ACC112 (cell line): Measurements from ENCODE around the gene MC2R.

ENCODE experiments used
- H2AFZ ChIP-seq: fragments of 200-600 bp; sonication (generic); one replicate; pipeline ENCODE4 v1.6.0; 2017; ENCODE audit warnings: antibody characterized with exemption, low read length; ENCODE audit not compliant: unreplicated experiment
- H3K27ac ChIP-seq: fragments of 200-600 bp; sonication (generic); 2 replicates; pipeline ENCODE4 v1.5.1; 2014; ENCODE audit warnings: low read depth, mild to moderate bottlenecking, antibody characterized with exemption, low read length, moderate library complexity
- H3K27me3 ChIP-seq: fragments of 200-600 bp; sonication (generic); 2 replicates; pipeline ENCODE4 v1.6.1; 2014; ENCODE audit warnings: mild to moderate bottlenecking, antibody characterized with exemption, low read length, moderate library complexity, mixed read lengths; ENCODE audit not compliant: insufficient read depth
- H3K36me3 ChIP-seq: fragments of 200-600 bp; sonication (generic); 2 replicates; pipeline ENCODE4 v1.6.1; 2016; ENCODE audit warnings: mild to moderate bottlenecking, antibody characterized with exemption, low read length, moderate library complexity, mixed read lengths; ENCODE audit not compliant: insufficient read depth
- H3K4me1 ChIP-seq: fragments of 200-600 bp; sonication (generic); one replicate; pipeline ENCODE4 v1.6.1; 2016; ENCODE audit warnings: low read length, mixed read lengths; ENCODE audit not compliant: insufficient read depth, unreplicated experiment, control insufficient read depth
- H3K4me3 ChIP-seq: fragments of 200-600 bp; sonication (generic); 2 replicates; pipeline ENCODE4 v1.5.1; 2014; ENCODE audit warnings: mild to moderate bottlenecking, low read depth, low read length
- H3K79me2 ChIP-seq: fragments of 200-600 bp; sonication (generic); one replicate; pipeline ENCODE4 v1.6.0; 2016; ENCODE audit warnings: low read length; ENCODE audit not compliant: control insufficient read depth, unreplicated experiment, insufficient read depth

The MC2R gene

DNA sequence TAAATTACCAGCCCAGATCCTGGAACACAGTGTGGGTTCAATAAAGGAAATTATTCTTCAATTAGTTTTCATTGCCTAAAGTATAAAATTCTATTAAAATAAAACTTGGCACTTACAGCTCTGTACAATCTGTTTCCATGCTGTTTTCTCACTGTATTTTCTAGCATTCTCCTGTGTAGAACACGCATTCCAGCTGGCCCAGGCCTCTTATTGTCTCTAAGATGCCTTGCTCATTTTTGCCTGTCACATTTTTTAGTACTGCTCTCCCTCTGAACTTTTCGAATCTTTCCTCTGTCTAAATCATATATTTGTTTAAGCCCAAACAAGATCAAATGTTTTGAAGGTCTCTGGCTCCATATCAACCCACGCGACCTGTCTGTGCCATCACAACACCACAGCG, 20.8 kb downstream of the MC2R start:
- H3K36me3 ChIP-seq, result no peaks in the 10 kb centered on the region
- H2AFZ ChIP-seq, result no peak overlapping the region
- H3K4me3 ChIP-seq, result no peak overlapping the region
- no peaks in the 10 kb centered on the region for H3K27me3 ChIP-seq
- no peaks in the 10 kb centered on the region for H3K4me1 ChIP-seq
- H3K79me2 ChIP-seq, result no peaks in the 10 kb centered on the region
- no peak overlapping the region for H3K27ac ChIP-seq

DNA sequence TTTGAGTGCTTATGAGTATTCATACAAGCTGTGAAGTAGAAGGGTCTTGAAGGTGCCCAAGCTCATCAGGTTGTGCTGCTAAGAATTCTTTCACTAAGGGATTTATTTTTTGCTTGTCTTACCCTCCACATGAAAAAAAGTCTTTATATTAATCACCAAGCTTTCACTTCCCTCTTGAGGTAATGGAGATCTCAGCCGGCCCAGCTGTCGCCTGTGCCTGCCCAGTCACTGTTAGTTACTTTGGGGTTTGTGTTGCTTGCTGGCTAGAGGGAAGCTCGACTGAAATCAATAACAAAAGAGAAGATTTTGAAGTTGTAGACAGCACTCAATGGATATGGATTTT, 21.9 kb downstream of the MC2R start:
- H3K36me3 ChIP-seq, result no peaks in the 10 kb centered on the region
- no peaks in the 10 kb centered on the region for H3K4me1 ChIP-seq
- H3K4me3 ChIP-seq, result no peak overlapping the region
- H2AFZ ChIP-seq, result no peak overlapping the region
- no peaks in the 10 kb centered on the region for H3K79me2 ChIP-seq
- no peak overlapping the region for H3K27ac ChIP-seq
- no peaks in the 10 kb centered on the region for H3K27me3 ChIP-seq

DNA sequence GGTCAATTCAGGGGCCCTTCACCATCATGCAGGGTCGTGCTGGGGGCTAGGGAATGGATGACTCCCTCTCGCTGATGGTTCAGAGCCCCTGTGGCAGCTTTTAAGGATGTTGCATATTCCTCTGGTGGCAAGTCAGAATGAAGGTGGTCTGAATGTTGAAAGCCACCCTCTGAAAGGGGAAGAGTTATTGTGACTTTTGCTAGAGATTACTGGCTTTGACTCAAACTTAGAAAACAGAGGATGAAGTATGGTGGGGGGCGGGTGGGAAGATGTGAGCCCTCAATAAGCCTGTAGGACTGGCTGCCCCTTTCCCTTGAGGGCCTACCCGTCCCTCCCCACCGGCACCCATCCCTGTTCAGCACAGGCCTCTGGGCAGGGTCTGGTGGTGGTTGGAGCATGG, 23.2 kb downstream of the MC2R start:
- no peak overlapping the region for H3K4me3 ChIP-seq
- no peaks in the 10 kb centered on the region for H3K79me2 ChIP-seq
- no peaks in the 10 kb centered on the region for H3K4me1 ChIP-seq
- H3K27ac ChIP-seq, result no peak overlapping the region
- no peaks in the 10 kb centered on the region for H3K36me3 ChIP-seq
- H2AFZ ChIP-seq, result no peak overlapping the region
- no peaks in the 10 kb centered on the region for H3K27me3 ChIP-seq

DNA sequence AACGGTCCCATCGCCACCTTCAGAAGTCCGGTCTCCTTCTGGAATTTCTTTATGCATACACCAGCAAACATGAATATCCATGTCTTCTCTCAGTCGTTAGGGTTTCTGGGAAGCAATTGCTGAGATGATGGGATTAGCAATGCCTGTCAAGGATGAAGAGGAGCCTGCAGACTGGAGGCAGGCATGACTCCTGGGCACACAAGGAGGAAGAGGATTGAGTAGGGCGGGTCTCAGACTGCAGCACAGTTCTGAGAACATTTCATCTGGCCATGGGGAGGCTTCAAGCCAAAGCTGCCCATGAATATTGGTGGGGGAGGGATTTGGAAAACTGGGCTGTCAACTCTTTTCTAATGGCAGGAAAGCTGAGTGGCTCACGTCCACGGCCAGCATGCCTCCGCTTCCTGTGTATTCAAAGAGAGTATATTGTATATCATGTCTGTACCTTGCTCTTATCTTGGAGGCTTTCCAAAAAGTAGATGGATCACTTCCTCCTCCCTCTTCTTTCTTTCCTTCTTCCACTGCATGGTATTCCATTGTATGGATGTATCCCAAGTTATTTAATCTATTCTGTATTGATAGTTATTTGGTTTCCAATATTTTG, 24.5 kb downstream of the MC2R start:
- H3K27ac ChIP-seq, result no peak overlapping the region
- no peaks in the 10 kb centered on the region for H3K27me3 ChIP-seq
- no peaks in the 10 kb centered on the region for H3K36me3 ChIP-seq
- no peak overlapping the region for H2AFZ ChIP-seq
- H3K4me1 ChIP-seq, result no peaks in the 10 kb centered on the region
- no peaks in the 10 kb centered on the region for H3K79me2 ChIP-seq
- H3K4me3 ChIP-seq, result no peak overlapping the region

DNA sequence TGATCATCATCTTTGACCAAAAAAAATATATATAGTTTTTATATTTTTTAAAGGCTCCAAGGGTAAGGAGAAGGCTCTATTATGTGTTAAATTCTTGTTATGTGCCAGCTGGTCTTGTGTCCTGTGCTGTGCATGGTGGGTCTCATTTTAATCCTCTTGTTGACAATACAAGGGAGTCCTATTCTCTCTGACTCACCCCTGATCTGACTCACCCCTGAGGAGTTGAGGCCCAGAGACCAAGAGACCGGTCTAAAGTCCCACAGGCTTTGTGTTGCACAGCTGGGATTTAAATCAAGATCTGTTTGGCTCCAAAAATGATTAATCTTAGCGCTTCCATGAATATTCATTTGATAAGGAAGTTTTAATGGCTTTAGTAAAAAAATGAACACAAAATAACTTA, 25.7 kb downstream of the MC2R start:
- H3K36me3 ChIP-seq, result no peaks in the 10 kb centered on the region
- no peak overlapping the region for H3K4me3 ChIP-seq
- no peak overlapping the region for H3K27ac ChIP-seq
- no peaks in the 10 kb centered on the region for H3K27me3 ChIP-seq
- no peaks in the 10 kb centered on the region for H3K4me1 ChIP-seq
- no peaks in the 10 kb centered on the region for H3K79me2 ChIP-seq
- H2AFZ ChIP-seq, result no peak overlapping the region

DNA sequence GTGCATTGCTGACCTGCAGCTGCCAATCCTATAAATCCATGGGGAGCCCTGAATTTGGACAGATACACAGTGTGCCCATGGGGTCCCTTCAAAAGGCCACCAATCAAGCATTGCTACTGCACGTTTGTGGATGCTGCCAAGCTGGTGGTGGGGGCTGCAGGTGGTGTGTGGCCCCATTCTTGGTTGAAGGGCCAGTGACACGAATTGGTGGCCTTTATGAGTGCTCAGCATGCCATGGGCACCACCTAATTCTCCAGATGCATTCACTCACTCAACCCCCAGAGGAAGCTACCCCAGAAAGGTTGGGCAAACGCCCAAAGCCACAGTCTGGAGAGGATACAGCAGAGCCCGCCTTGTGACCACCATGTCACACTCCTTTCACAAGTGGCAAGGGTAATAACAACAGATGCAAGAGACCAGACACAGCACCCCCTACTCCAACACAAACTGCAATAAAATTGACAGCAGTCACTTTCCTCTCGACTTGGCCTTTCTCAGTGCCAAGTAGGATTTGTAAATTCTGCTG, 27.1 kb downstream of the MC2R start:
- Histone ChIP-seq H3K4me1 (no peaks in the 10 kb centered on the region), H3K4me3 (no peak overlapping the region), H3K27ac (no peak overlapping the region), H3K36me3 (no peaks in the 10 kb centered on the region), H2AFZ (no peak overlapping the region), H3K79me2 (no peaks in the 10 kb centered on the region), H3K27me3 (no peaks in the 10 kb centered on the region)

DNA sequence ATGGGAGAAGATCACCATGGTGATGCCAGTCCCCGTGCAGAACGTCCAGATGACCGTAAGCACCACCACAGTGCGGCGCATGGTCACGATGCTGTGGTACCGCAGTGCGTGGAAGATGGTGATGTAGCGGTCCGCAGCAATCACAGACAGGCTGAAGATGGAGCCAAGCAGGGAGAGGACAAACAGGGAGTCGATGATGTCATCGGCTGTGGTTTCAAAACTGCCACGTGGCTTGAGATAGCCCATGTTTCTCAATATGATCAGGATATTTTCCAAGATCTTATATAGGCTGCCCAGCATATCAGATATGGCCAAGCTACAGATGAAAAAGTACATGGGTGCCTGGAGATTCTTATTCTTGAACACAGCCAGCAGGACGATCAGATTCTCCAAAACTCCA, 30.3 kb downstream of the MC2R start:
- no peaks in the 10 kb centered on the region for H3K36me3 ChIP-seq
- no peaks in the 10 kb centered on the region for H3K79me2 ChIP-seq
- H2AFZ ChIP-seq, result no peak overlapping the region
- no peak overlapping the region for H3K4me3 ChIP-seq
- no peaks in the 10 kb centered on the region for H3K27me3 ChIP-seq
- no peaks in the 10 kb centered on the region for H3K4me1 ChIP-seq
- H3K27ac ChIP-seq, result no peak overlapping the region

DNA sequence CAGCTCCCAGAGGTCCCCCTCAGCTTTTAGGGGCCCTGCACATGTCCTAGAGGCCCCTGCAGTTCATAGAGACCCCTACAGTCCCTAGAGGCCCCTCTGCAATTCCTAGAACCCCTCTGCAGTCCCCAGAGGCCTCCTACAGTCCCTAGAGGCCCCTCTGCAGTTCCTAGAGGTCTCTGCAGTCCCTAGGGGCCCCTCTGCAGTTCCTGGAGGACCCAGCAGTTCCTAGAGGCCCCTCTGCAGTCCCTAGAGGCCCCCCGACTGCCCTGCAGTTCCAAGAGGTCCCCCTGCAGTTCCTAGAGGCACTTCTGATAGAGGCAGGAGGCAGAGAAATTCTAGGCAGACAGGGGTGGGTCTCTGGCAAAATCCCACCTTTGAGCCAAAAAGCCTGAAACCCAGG, 35.4 kb downstream of the MC2R start:
- Histone ChIP-seq H3K4me1 (no peaks in the 10 kb centered on the region), H3K27me3 (peaks cover 23% of the 10 kb centered on the region), H3K36me3 (no peaks in the 10 kb centered on the region), H3K27ac (no peak overlapping the region), H2AFZ (no peak overlapping the region), H3K4me3 (no peak overlapping the region), H3K79me2 (no peaks in the 10 kb centered on the region)

DNA sequence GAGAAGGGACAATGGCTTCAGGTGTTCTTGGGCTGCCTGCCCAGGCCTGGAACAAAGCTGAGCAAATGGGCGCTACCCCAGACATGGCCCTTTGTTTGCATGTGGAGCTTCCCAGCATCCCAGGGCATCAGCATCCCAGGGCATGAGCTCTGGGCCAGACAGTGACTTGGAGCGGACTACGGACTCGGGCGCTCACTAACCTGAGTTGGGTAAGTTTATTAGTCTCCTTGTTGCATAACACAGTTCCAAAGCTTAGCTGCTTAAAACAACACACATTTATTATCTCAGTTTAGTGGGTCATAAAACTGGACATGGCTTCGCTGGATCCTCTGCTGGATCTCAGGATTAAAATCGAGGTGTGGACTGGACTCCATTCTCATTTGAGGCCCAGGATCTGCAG, 35.8 kb downstream of the MC2R start:
- Histone ChIP-seq H3K36me3 (no peaks in the 10 kb centered on the region), H3K27me3 (peaks cover 23% of the 10 kb centered on the region), H2AFZ (no peak overlapping the region), H3K27ac (no peak overlapping the region), H3K4me1 (no peaks in the 10 kb centered on the region), H3K79me2 (no peaks in the 10 kb centered on the region), H3K4me3 (no peak overlapping the region)

DNA sequence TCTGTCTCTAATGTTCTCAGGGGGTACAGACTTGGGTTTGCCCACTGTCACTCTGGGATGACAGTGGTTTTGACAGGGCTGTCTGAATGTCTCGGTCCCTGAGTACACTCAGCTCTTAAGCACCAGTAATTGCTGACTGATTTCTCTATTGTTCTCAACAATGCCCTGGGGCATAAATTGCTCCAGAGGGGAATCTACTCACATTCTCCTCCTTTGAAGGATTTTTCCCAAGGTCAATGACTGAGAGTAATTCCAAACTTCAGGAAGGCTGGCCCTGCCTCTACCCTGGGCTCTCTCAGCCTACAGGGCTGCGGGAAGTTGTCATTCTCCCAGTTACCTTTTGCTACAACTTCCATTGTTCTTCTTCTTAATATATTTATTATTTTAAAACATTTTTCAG, 36.5 kb downstream of the MC2R start:
- Histone ChIP-seq H2AFZ (no peak overlapping the region), H3K4me3 (no peak overlapping the region), H3K27ac (no peak overlapping the region), H3K27me3 (peaks cover 25% of the 10 kb centered on the region), H3K36me3 (no peaks in the 10 kb centered on the region), H3K4me1 (no peaks in the 10 kb centered on the region), H3K79me2 (no peaks in the 10 kb centered on the region)

DNA sequence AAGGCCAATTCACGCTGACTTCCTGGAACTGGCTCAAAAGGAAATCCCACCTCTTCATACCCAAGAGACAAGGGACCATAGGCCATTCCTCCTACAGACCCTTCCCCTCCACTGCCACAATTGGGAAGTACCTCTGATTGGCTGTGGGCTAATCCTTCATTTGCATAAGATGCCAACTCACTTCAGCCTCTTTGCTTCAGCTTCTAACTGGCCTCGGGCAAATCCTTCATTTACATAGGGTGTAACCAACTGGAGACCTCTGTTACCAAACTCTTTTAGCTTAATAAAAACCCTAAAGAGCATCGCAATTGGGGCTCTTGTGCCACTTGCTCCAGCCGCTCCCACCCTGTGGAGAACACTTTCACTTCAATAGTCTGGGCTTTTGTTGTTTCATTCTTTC, 38.2 kb downstream of the MC2R start:
- no peak overlapping the region for H3K4me3 ChIP-seq
- no peaks in the 10 kb centered on the region for H3K4me1 ChIP-seq
- H3K27ac ChIP-seq, result no peak overlapping the region
- peaks cover 40% of the 10 kb centered on the region for H3K27me3 ChIP-seq
- H2AFZ ChIP-seq, result no peak overlapping the region
- no peaks in the 10 kb centered on the region for H3K36me3 ChIP-seq
- no peaks in the 10 kb centered on the region for H3K79me2 ChIP-seq
